HG03558 (cell line): ENCODE measurements around the gene DLGAP1.
A peak's percentile ranks its signal among the peaks of the same experiment; 100 is the strongest.

Experiments used
- ATAC-seq: cut with Tn5 transposase; IDR thresholded peaks from one replicate; pipeline ENCODE4 v1.9.1; 2021; ENCODE audit warnings: moderate number of reproducible peaks; ENCODE audit not compliant: unreplicated experiment; ENCODE audit errors: extremely low read depth

DLGAP1 gene

DNA sequence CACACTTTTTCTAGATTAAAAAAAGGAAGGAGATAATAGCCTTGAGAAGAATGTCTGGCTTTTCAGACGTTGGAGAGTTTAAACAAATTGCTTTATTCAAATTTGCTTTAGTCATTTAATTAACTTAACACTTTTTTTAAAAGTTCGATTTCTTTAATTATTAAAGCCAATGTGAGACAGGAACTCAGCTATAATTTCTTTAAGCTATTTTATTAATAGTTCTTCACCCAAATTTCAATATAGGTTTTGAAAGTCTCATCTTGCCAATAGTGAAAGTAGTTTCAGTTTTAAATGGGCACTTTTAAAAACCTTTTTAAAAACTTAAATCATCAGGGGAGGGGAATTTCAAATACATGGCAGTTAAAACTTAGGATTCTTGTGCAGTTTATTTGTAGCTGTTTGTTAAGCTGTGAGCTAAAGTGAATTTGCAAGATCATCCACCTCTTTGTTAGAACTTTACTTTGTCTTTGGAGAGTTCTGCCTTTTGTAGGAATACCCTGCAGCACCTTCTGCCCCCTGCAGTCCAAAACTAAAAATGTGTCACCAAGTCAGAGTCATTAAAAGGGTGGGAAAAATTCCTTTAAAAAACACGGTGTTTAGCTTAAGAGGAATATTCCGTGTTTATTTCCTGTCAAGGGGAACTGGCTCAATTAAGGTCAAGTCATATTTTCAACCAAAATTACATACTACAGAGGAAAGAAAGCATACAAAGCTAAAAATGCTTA lies 1000.6 kb downstream of the DLGAP1 start:
- no peak for ATAC-seq

DNA sequence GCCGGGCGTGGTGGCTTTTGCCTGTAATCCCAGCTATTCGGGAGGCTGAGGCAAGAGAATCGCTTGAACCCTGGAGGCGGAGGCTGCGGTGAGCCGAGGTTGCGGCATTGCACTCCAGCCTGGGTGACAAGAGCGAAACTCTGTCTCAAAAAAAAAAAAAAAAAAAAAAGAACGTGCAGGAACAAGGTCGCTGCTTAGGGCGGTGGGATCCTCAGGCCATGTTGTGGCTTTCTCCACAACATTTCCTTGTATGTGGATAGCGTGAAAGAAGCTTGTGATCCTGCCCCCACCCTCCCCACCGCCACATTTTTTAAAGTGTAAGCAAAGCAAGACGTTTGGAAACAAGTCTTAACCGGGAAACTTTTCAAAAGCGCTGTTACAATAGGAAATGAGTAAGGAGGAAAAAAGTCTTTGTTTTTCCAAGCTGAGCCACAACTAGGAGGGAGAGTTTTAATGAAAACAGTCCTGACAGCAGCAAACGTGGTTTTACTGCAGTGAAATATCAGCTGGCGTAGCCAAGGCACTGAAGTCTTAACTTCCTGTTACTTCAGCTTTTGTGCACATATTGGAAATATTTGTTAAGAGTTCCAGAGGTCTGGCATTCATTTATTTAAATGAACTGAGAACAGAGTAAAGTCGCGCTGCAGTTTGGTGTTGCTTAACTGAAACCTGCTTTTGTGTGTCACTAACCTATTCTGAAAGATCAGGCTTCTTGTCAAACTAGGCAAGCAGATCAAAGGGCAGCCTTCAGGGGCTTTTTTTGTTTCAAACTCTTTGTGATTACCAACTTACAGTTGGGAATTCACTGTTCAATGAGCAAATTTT lies 1001.4 kb downstream of the DLGAP1 start:
- ATAC-seq: no peak

GRCh38 chr18:3452750-3453539 lies 1002.2 kb downstream of the DLGAP1 start:
- ATAC-seq: no peak

GRCh38 chr18:3451989-3452749 lies 1002.9 kb downstream of the DLGAP1 start:
- no peak for ATAC-seq

GRCh38 chr18:3451183-3451988 lies 1003.7 kb downstream of the DLGAP1 start:
- ATAC-seq: no peak

- ATAC-seq: no peak
Measured at GRCh38 chr18:3450799-3451182, 1004.3 kb downstream of the DLGAP1 start.

DNA sequence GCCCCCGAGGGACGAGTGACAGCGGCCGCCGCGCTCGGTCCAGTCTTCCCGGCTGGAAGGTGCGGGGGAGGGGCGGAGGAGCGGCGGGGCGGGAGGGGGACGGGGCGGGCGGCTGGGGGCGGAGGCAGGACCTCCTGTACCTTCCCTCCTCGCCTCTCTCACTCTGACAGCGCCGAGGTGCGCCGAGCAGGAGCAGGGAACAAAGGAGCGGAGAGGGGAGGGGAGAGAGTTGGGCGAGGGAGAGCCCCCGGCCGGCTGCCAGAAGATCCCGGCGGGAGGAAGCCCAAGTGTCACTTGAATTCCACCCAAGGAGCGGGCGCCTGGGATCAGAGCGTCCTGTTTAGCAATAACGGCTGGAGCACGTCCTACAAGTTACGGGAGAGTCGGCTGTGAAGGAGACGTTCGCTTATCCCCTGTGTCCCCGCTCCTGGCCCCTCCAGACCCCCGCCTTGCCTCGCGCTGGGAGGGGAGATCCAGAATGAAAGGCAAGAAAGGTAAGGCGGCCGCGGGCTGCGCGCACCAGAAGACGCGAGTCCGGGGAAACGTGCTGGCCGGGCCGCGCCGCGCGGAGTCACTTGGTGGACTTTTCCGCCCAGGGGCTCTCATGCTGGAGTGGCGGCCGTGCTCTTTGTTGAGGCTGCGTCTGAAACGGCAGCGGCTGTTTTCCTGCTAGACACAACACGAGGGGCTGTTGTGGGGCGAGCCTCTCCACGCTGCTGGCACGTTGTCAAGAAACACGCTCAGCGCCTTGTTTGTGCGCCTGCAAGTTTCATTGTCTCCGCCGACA lies 1004.9 kb downstream of the DLGAP1 start, which contains the start of gene TGIF1:
Gene TGIF1, plus strand, starts transcription at position 161 of the 787 bp plus-strand sequence. Its CDS starts 318 bp downstream, at position 479.
- no peak for ATAC-seq

DNA sequence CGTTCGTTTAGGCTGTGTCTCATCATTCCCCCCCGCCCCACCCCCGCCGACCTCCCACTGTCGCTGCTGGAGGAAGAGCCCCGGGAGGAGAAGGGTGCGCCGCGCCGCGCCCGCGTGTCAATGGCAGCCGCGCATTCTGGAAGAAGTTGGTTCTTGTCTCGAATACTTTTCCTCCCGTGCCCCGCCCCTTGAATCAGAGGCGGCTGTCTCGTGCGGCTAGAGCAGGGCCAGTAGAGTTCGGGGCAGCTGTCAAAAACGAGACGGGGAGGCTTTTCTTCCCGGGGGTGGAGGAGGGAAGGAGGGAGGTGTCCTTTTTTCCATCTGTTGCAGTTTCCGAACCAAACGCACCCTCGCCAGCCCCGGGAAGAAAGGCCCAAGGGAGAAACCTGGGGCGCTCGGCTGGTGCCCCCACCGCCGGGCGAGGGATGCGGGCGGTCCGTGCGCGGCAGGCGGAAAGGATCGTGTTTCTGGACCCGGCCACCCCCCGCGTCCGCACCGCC lies 1005.5 kb downstream of the DLGAP1 start:
- ATAC-seq: no peak

GRCh38 chr18:3448838-3449511 lies 1006.1 kb downstream of the DLGAP1 start:
- no peak for ATAC-seq

GRCh38 chr18:3447895-3448837 lies 1006.9 kb downstream of the DLGAP1 start:
- peak; percentile 55 for ATAC-seq

DNA sequence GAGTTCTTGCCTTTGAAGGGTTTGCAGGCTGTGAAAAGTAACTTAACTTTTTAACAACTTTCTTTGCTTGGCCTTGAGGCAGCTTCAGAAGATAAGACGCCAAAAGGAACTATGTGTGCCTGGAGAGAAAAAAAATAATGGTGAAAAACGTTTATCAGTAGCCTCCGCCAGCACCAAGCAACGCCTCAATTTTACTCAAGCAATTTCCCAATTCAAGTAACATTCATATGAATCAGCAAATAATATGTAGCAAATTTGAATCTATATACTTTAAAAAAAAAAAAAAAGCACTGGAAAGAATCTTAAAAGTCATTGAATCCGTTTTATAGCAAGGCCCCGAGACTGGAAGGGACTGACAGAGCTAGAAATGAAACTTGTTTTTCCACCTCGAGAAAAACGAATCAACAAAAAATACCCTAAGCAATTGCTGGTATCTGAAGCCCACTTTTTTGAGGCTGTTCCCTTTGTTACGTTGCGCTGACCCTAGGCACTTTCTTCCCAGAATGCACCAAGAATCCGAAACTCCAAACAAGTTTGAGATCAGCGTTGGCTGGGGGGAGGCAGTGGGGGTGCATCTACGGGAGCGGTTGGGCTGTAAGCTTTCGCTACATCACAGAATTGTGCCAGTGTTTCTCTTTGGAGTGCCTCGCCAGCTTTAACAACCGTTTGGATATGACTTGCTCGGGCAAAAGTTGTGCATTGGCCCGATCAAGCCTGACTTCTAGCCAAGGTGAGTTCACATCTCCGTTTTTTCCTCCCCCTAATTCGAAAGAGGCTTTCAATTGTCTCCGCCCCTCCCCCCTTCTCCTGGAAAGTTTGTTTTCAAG lies 1007.8 kb downstream of the DLGAP1 start:
- ATAC-seq: no peak
